Astrocyte (in vitro differentiated cells and primary cell): Measurements from ENCODE around the gene CAMK2G.

ENCODE experiments used
- EZH2 ChIP-seq: IDR thresholded peaks from 2 replicates; pipeline ENCODE4 v1.6.1; 2012; ENCODE audit warnings: mild to moderate bottlenecking, low read length, inconsistent platforms; ENCODE audit not compliant: insufficient read depth
- TF ChIP-seq, protein P1 (sequence below): IDR thresholded peaks from 2 replicates; pipeline ENCODE4 v1.5.1; 2011; ENCODE audit warnings: low read depth, mild to moderate bottlenecking, inconsistent platforms, low read length, moderate library complexity; ENCODE audit not compliant: insufficient read depth

DNA sequence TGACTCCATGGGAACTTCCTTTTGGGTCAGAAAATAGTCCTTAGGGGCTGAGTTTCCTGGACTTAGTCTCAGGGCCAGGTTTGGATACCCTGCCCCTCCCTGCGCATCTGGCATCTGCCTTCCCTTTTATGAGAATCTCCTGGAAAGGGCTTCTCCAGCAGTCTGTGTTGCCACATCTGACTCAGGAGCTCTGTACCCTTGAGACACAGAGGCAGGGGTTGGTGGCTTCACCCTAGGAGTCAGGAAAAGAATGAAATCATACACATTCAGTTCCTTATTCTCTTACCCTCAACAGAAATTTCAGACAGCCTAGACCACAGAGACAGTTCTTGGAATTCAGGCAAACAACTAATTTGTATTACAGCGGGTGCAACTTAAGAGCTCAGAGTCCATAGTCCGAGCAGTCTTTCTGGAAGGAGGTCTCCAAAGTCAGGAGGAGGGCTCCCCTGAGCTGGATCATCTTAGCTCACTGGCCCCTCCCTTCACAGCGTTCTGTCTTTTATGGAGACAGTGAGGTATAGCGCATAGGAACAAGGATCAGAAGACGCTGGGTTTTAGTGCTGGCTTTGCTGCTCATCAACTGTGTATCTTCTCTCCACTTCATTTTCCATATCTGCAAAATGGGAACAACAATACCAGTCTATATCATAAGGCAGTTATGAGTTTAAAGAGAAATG, 33.6 kb upstream of the CAMK2G start:
- TF ChIP-seq, protein P1, sequence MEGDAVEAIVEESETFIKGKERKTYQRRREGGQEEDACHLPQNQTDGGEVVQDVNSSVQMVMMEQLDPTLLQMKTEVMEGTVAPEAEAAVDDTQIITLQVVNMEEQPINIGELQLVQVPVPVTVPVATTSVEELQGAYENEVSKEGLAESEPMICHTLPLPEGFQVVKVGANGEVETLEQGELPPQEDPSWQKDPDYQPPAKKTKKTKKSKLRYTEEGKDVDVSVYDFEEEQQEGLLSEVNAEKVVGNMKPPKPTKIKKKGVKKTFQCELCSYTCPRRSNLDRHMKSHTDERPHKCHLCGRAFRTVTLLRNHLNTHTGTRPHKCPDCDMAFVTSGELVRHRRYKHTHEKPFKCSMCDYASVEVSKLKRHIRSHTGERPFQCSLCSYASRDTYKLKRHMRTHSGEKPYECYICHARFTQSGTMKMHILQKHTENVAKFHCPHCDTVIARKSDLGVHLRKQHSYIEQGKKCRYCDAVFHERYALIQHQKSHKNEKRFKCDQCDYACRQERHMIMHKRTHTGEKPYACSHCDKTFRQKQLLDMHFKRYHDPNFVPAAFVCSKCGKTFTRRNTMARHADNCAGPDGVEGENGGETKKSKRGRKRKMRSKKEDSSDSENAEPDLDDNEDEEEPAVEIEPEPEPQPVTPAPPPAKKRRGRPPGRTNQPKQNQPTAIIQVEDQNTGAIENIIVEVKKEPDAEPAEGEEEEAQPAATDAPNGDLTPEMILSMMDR = no peak
- TF ChIP-seq EZH2 = no peak
